GM21447 (cell line): Measurements from ENCODE around the gene GDPD1.
"Not testable (repeated sequence)": the region's sequence is repeated elsewhere in the genome, so short reads cannot be mapped to it uniquely, and the experiment has no call there.

Experiments
- ATAC-seq: cut with Tn5 transposase; IDR thresholded peaks from one replicate; pipeline ENCODE4 v1.9.1; 2021; ENCODE audit not compliant: unreplicated experiment

GDPD1 gene

GRCh38 chr17:59238906-59239305, 18.6 kb downstream of the GDPD1 start:
- ATAC-seq: no peak

GRCh38 chr17:59244081-59244480, 23.8 kb downstream of the GDPD1 start:
- ATAC-seq: no peak

- no peak for ATAC-seq
Measured at GRCh38 chr17:59254742-59255141, 34.4 kb downstream of the GDPD1 start.

- no peak for ATAC-seq
Measured at GRCh38 chr17:59257101-59257500, 36.8 kb downstream of the GDPD1 start.

GRCh38 chr17:59260722-59261121, 40.4 kb downstream of the GDPD1 start:
- ATAC-seq: no peak

GRCh38 chr17:59266745-59267144, 46.4 kb downstream of the GDPD1 start:
- ATAC-seq: no peak

- no peak for ATAC-seq
Measured at GRCh38 chr17:59267776-59268175, 47.5 kb downstream of the GDPD1 start.

- ATAC-seq: no peak
Measured at GRCh38 chr17:59275618-59276017, 55.3 kb downstream of the GDPD1 start.

- ATAC-seq: peak; percentile 91
Measured at GRCh38 chr17:59277031-59277430, 56.7 kb downstream of the GDPD1 start.

- ATAC-seq: no peak
Measured at GRCh38 chr17:59278406-59278805, 58.1 kb downstream of the GDPD1 start.

GRCh38 chr17:59284317-59284716, 64.0 kb downstream of the GDPD1 start:
- ATAC-seq: no peak

GRCh38 chr17:59287452-59287851, 67.1 kb downstream of the GDPD1 start:
- no peak for ATAC-seq

GRCh38 chr17:59287891-59288290, 67.6 kb downstream of the GDPD1 start:
- no peak for ATAC-seq

GRCh38 chr17:59289981-59290301, 69.6 kb downstream of the GDPD1 start:
- ATAC-seq: no peak

GRCh38 chr17:59290302-59290998, 70.1 kb downstream of the GDPD1 start:
- ATAC-seq: not testable (repeated sequence)

- no peak for ATAC-seq
Measured at GRCh38 chr17:59292174-59292523, 71.8 kb downstream of the GDPD1 start.

- ATAC-seq: no peak
Measured at GRCh38 chr17:59296190-59296589, 75.9 kb downstream of the GDPD1 start.

- ATAC-seq: no peak
Measured at GRCh38 chr17:59298521-59298920, 78.2 kb downstream of the GDPD1 start.

- ATAC-seq: no peak
Measured at GRCh38 chr17:59299400-59300092, 79.2 kb downstream of the GDPD1 start.

GRCh38 chr17:59300941-59301340, 80.6 kb downstream of the GDPD1 start:
- ATAC-seq: no peak

- no peak for ATAC-seq
Measured at GRCh38 chr17:59304811-59305210, 84.5 kb downstream of the GDPD1 start.

- ATAC-seq: no peak
Measured at GRCh38 chr17:59310263-59310920, 90.1 kb downstream of the GDPD1 start.
